Activated naive CD8-positive, alpha-beta T cell treated with anti-CD3 and anti-CD28 coated beads, Interleukin-2, amount 10 ng/mL, durations not matched to agents 7 days and 5 days (primary cell): ENCODE measurements around the gene BSG. TPM values are rescaled to one million over a fixed set of nuclear protein-coding genes. Genes with fewer than 3 reads are reported as not detected.
"Not testable (repeated sequence)": the region's sequence is repeated elsewhere in the genome, so short reads cannot be mapped to it uniquely, and the experiment has no call there.

Source experiments
- ATAC-seq: fragments of 150-1000 bp; cut with Tn5 transposase; one replicate; pipeline ENCODE4 v1.10.0; 2021; ENCODE audit warnings: low read depth, moderate library complexity
- POLR2A ChIA-PET: fragments of 350-600 bp; sonication (Branson Sonifier 250); formaldehyde crosslinking; loops from one replicate; lab custom pipeline; 2021; ENCODE audit warnings: antibody characterized with exemption; lab: Charles Lee
- DNase-seq: peaks from one replicate; pipeline ENCODE4 v3.0.0; 2021
- H3K27ac Mint-ChIP-seq: one replicate; pipeline ENCODE4 v1.8.0; 2022; ENCODE audit warnings: mild to moderate bottlenecking, mixed read lengths
- H3K27me3 Mint-ChIP-seq: one replicate; pipeline ENCODE4 v1.8.0; 2022; ENCODE audit warnings: mild to moderate bottlenecking, moderate library complexity, mixed read lengths
- H3K36me3 Mint-ChIP-seq: one replicate; pipeline ENCODE4 v1.8.0; 2021; ENCODE audit warnings: mild to moderate bottlenecking, mixed read lengths
- H3K4me1 Mint-ChIP-seq: one replicate; pipeline ENCODE4 v1.8.0; 2021; ENCODE audit warnings: mixed read lengths
- H3K4me3 Mint-ChIP-seq: one replicate; pipeline ENCODE4 v1.8.0; 2022; ENCODE audit warnings: mild to moderate bottlenecking, moderate library complexity, mixed read lengths
- H3K9me3 Mint-ChIP-seq: one replicate; pipeline ENCODE4 v1.8.0; 2021; ENCODE audit warnings: mixed read lengths
- total RNA-seq, 2 experiments: library from RNA; stranded (reverse); gene quantifications; one replicate each; pipeline ENCODE4 v1.2.3, GENCODE V29; 2021

The BSG gene
- total RNA-seq, 2 experiments from 2014 or later, result 183 to 196 TPM

- H3K4me1 Mint-ChIP-seq, result peaks cover 2% of the 10 kb centered on the region
- no peak for DNase-seq
- no peaks in the 10 kb centered on the region for H3K27me3 Mint-ChIP-seq
- no peak overlapping the region for H3K4me3 Mint-ChIP-seq
- no peaks in the 10 kb centered on the region for H3K9me3 Mint-ChIP-seq
- no peaks in the 10 kb centered on the region for H3K36me3 Mint-ChIP-seq
- POLR2A ChIA-PET, result no interaction called here
- H3K27ac Mint-ChIP-seq, result no peak overlapping the region
- no peak for ATAC-seq
These were observed 9.2 kb downstream of the BSG start for GRCh38 chr19:581399-582111.

GRCh38 chr19:582497-583197 is 10.3 kb downstream of the BSG start:
- POLR2A ChIA-PET, result no interaction called here
- no peak overlapping the region for H3K4me3 Mint-ChIP-seq
- H3K27me3 Mint-ChIP-seq, result peaks cover under 1% of the 10 kb centered on the region
- H3K4me1 Mint-ChIP-seq, result no peaks in the 10 kb centered on the region
- ATAC-seq (no peak), DNase-seq (no peak)
- no peaks in the 10 kb centered on the region for H3K9me3 Mint-ChIP-seq
- no peaks in the 10 kb centered on the region for H3K36me3 Mint-ChIP-seq
- H3K27ac Mint-ChIP-seq, result no peak overlapping the region

- H3K4me3 Mint-ChIP-seq, result no peak overlapping the region
These were observed 11.0 kb downstream of the BSG start for GRCh38 chr19:583198-583967.

GRCh38 chr19:583968-584239 is 11.5 kb downstream of the BSG start:
- Mint-ChIP-seq H3K4me3 (no peak overlapping the region), H3K36me3 (no peaks in the 10 kb centered on the region), H3K27me3 (peaks cover 11% of the 10 kb centered on the region), H3K9me3 (no peaks in the 10 kb centered on the region), H3K27ac (no peak overlapping the region), H3K4me1 (no peaks in the 10 kb centered on the region)
- ATAC-seq (no peak), DNase-seq (no peak)
- POLR2A ChIA-PET, result interaction anchor here (1.0 to 1.1 kb wide), 3 partner anchors 50 to 77 kb away, joined by 3 to 5 read pairs (median 3); partner anchors contain the start of gene CDC34

More at GRCh38 chr19:583198-583967, 11.0 kb downstream of the BSG start:
- POLR2A ChIA-PET, result interaction anchor here (1.1 kb wide), 1 partner anchor 52 kb away, joined by 3 read pairs; the partner anchor contains the start of gene CDC34
- ATAC-seq (no peak), DNase-seq (no peak)
- no peak overlapping the region for H3K27ac Mint-ChIP-seq
- H3K36me3 Mint-ChIP-seq, result no peaks in the 10 kb centered on the region
- H3K4me1 Mint-ChIP-seq, result no peaks in the 10 kb centered on the region
- no peaks in the 10 kb centered on the region for H3K9me3 Mint-ChIP-seq
- H3K27me3 Mint-ChIP-seq, result peaks cover 7% of the 10 kb centered on the region

- H3K27ac Mint-ChIP-seq, result no peak overlapping the region
- no peaks in the 10 kb centered on the region for H3K36me3 Mint-ChIP-seq
- peaks cover 13% of the 10 kb centered on the region for H3K27me3 Mint-ChIP-seq
- ATAC-seq, result peak; percentile 64
- POLR2A ChIA-PET, result interaction anchor here (0.5 to 1.1 kb wide), 4 partner anchors 50 to 416 kb away, joined by 3 to 5 read pairs (median 3); partner anchors contain the start of gene CDC34
- H3K4me3 Mint-ChIP-seq, result no peak overlapping the region
- H3K4me1 Mint-ChIP-seq, result no peaks in the 10 kb centered on the region
- peak; percentile 82 for DNase-seq
- no peaks in the 10 kb centered on the region for H3K9me3 Mint-ChIP-seq
These were observed 12.0 kb downstream of the BSG start for GRCh38 chr19:584240-585001.

GRCh38 chr19:585146-585545 is 12.8 kb downstream of the BSG start:
- not testable (repeated sequence) for DNase-seq

GRCh38 chr19:585551-586110 is 13.2 kb downstream of the BSG start:
- H3K27ac Mint-ChIP-seq, result no peak overlapping the region
- no peaks in the 10 kb centered on the region for H3K9me3 Mint-ChIP-seq
- POLR2A ChIA-PET, result no interaction called here
- ATAC-seq (no peak), DNase-seq (no peak)
- no peak overlapping the region for H3K4me3 Mint-ChIP-seq
- H3K27me3 Mint-ChIP-seq, result peaks cover 13% of the 10 kb centered on the region
- H3K36me3 Mint-ChIP-seq, result no peaks in the 10 kb centered on the region
- H3K4me1 Mint-ChIP-seq, result no peaks in the 10 kb centered on the region

More at GRCh38 chr19:585146-585545, 12.8 kb downstream of the BSG start:
- POLR2A ChIA-PET, result interaction anchor here (0.5 to 1.1 kb wide), 2 partner anchors 76 to 416 kb away, joined by 3 read pairs; no protein-coding TSS in a partner anchor
- not testable (repeated sequence) for H3K36me3 Mint-ChIP-seq, H3K9me3 Mint-ChIP-seq, H3K4me1 Mint-ChIP-seq, H3K4me3 Mint-ChIP-seq, H3K27ac Mint-ChIP-seq, ATAC-seq
- H3K27me3 Mint-ChIP-seq, result peaks cover 13% of the 10 kb centered on the region

GRCh38 chr19:588093-588740 is 15.8 kb downstream of the BSG start:
- POLR2A ChIA-PET, result no interaction called here
- peak; percentile 34 for ATAC-seq
- H3K4me1 Mint-ChIP-seq, result no peaks in the 10 kb centered on the region
- H3K9me3 Mint-ChIP-seq, result no peaks in the 10 kb centered on the region
- H3K27ac Mint-ChIP-seq, result no peak overlapping the region
- no peak overlapping the region for H3K4me3 Mint-ChIP-seq
- DNase-seq, result peak; percentile 69
- peaks cover 21% of the 10 kb centered on the region for H3K27me3 Mint-ChIP-seq
- H3K36me3 Mint-ChIP-seq, result no peaks in the 10 kb centered on the region

GRCh38 chr19:588741-589692 is 16.6 kb downstream of the BSG start:
- ATAC-seq, result no peak
- no peak for DNase-seq
- no peaks in the 10 kb centered on the region for H3K36me3 Mint-ChIP-seq
- peaks cover 27% of the 10 kb centered on the region for H3K27me3 Mint-ChIP-seq
- H3K4me1 Mint-ChIP-seq, result no peaks in the 10 kb centered on the region
- no peak overlapping the region for H3K4me3 Mint-ChIP-seq
- H3K27ac Mint-ChIP-seq, result no peak overlapping the region
- POLR2A ChIA-PET, result no interaction called here
- H3K9me3 Mint-ChIP-seq, result no peaks in the 10 kb centered on the region

- ATAC-seq (no peak), DNase-seq (no peak)
- Mint-ChIP-seq H3K9me3 (no peaks in the 10 kb centered on the region), H3K27me3 (peaks cover 27% of the 10 kb centered on the region), H3K4me1 (no peaks in the 10 kb centered on the region), H3K36me3 (no peaks in the 10 kb centered on the region), H3K27ac (no peak within 1 kb of the TSS), H3K4me3 (no peak within 1 kb of the TSS)
- POLR2A ChIA-PET, result no interaction called here
These were observed 17.4 kb downstream of the BSG start, which contains the start of gene HCN2 for GRCh38 chr19:589693-590395. Gene HCN2, plus strand, starts transcription at chr19:589881. Its CDS starts 65 bp downstream, at chr19:589946.

GRCh38 chr19:590396-590745 is 18.0 kb downstream of the BSG start:
- no peak overlapping the region for H3K27ac Mint-ChIP-seq
- POLR2A ChIA-PET, result no interaction called here
- no peak overlapping the region for H3K4me3 Mint-ChIP-seq
- DNase-seq, result peak; percentile 53
- H3K4me1 Mint-ChIP-seq, result no peaks in the 10 kb centered on the region
- H3K9me3 Mint-ChIP-seq, result no peaks in the 10 kb centered on the region
- H3K27me3 Mint-ChIP-seq, result peaks cover 27% of the 10 kb centered on the region
- H3K36me3 Mint-ChIP-seq, result no peaks in the 10 kb centered on the region
- ATAC-seq, result peak; percentile 25
